Stomach smooth muscle (tissue), 2 donors: ENCODE measurements around the gene P2RX6.
A peak's percentile ranks its signal among the peaks of the same experiment; 100 is the strongest.

Source experiments
- H3K27ac ChIP-seq: one replicate; pipeline ENCODE4 v1.7.0; 2013; ENCODE audit warnings: mild to moderate bottlenecking, low read length, inconsistent platforms
- H3K27me3 ChIP-seq, 2 donors: one replicate each; pipeline ENCODE4 v1.7.0; 2013; ENCODE audit warnings: low read length in 2 of 2; ENCODE audit not compliant: insufficient read depth in 2 of 2, control insufficient read depth in 1 of 2
- H3K36me3 ChIP-seq, 2 donors: one replicate each; pipeline ENCODE4 v1.7.0; 2013; ENCODE audit warnings: low read length in 2 of 2; ENCODE audit not compliant: control insufficient read depth in 2 of 2, insufficient read depth in 2 of 2
- H3K4me1 ChIP-seq: one replicate; pipeline ENCODE4 v1.7.0; 2013; ENCODE audit warnings: low read length; ENCODE audit not compliant: control insufficient read depth, insufficient read depth
- H3K4me3 ChIP-seq, 2 donors: one replicate each; pipeline ENCODE4 v1.7.0; 2013; ENCODE audit warnings: low read length in 2 of 2
- H3K9ac ChIP-seq, 2 donors: one replicate each; pipeline ENCODE4 v1.7.0; 2013; ENCODE audit warnings: low read length in 2 of 2, mild to moderate bottlenecking in 1 of 2
- H3K9me3 ChIP-seq, 2 donors: one replicate each; pipeline ENCODE4 v1.7.0; 2013; ENCODE audit warnings: low read length in 2 of 2; ENCODE audit not compliant: control insufficient read depth in 2 of 2
- donor health status: healthy.
- donor health status: Pancreatic carcinoma.

P2RX6 gene

GRCh38 chr22:20996598-20997535 is 18.1 kb upstream of the P2RX6 start:
- Histone ChIP-seq H3K9ac (no peak overlapping the region), H3K27me3 (no peaks in the 10 kb centered on the region), H3K4me3 (no peak overlapping the region), H3K4me1 (peaks cover 25% of the 10 kb centered on the region), H3K9me3 (no peaks in the 10 kb centered on the region), H3K27ac (no peak overlapping the region), H3K36me3 (peaks cover 13 to 37% of the 10 kb centered on the region in 2 donors)

- peaks cover 25% of the 10 kb centered on the region for H3K4me1 ChIP-seq
- no peak overlapping the region for H3K27ac ChIP-seq
- no peak overlapping the region for H3K4me3 ChIP-seq
- peaks cover 10 to 29% of the 10 kb centered on the region in 2 donors for H3K36me3 ChIP-seq
- no peaks in the 10 kb centered on the region for H3K9me3 ChIP-seq
- no peaks in the 10 kb centered on the region for H3K27me3 ChIP-seq
- H3K9ac ChIP-seq: no peak overlapping the region
These were observed 17.3 kb upstream of the P2RX6 start for GRCh38 chr22:20997536-20998257.

- Histone ChIP-seq H3K27me3 (no peaks in the 10 kb centered on the region), H3K27ac (no peak overlapping the region), H3K4me1 (peaks cover 34% of the 10 kb centered on the region), H3K4me3 (no peak overlapping the region), H3K36me3 (peaks cover 10 to 23% of the 10 kb centered on the region in 2 donors), H3K9me3 (no peaks in the 10 kb centered on the region), H3K9ac (no peak overlapping the region)
These were observed 16.3 kb upstream of the P2RX6 start for GRCh38 chr22:20998411-20999336.

GRCh38 chr22:20999350-21000206 is 15.4 kb upstream of the P2RX6 start:
- peaks cover 10 to 21% of the 10 kb centered on the region in 2 donors for H3K36me3 ChIP-seq
- no peaks in the 10 kb centered on the region for H3K9me3 ChIP-seq
- H3K4me1 ChIP-seq: peaks cover 36% of the 10 kb centered on the region
- peak overlapping the region; percentile 96 for H3K27ac ChIP-seq
- H3K4me3 ChIP-seq: peak overlapping the region in 1 of 2 donors; percentile 90
- no peaks in the 10 kb centered on the region for H3K27me3 ChIP-seq
- peak overlapping the region in 1 of 2 donors; percentile 85 for H3K9ac ChIP-seq

GRCh38 chr22:21000207-21000986 is 14.6 kb upstream of the P2RX6 start:
- Histone ChIP-seq H3K4me3 (peak overlapping the region; percentile 65 to 90), H3K4me1 (peaks cover 36% of the 10 kb centered on the region), H3K36me3 (peaks cover 6 to 16% of the 10 kb centered on the region in 2 donors), H3K9me3 (no peaks in the 10 kb centered on the region), H3K27ac (peak overlapping the region; percentile 96), H3K9ac (peak overlapping the region; percentile 85 to 95), H3K27me3 (no peaks in the 10 kb centered on the region)

- H3K4me3 ChIP-seq: peak overlapping the region; percentile 65 to 90
- H3K27me3 ChIP-seq: no peaks in the 10 kb centered on the region
- H3K27ac ChIP-seq: peak overlapping the region; percentile 96
- peaks cover 36% of the 10 kb centered on the region for H3K4me1 ChIP-seq
- peak overlapping the region; percentile 85 to 95 for H3K9ac ChIP-seq
- H3K9me3 ChIP-seq: no peaks in the 10 kb centered on the region
- peaks cover 6 to 16% of the 10 kb centered on the region in 2 donors for H3K36me3 ChIP-seq
These were observed 13.9 kb upstream of the P2RX6 start for GRCh38 chr22:21000987-21001600.

GRCh38 chr22:21001601-21002325 is 13.2 kb upstream of the P2RX6 start, which contains the start of gene THAP7:
THAP7 (minus strand) TSS chr22:21002118; CDS start chr22:21001911, 207 bp downstream.
- no peaks in the 10 kb centered on the region for H3K9me3 ChIP-seq
- peak within 1 kb of the TSS; percentile 96 for H3K27ac ChIP-seq
- peaks cover 6 to 14% of the 10 kb centered on the region in 2 donors for H3K36me3 ChIP-seq
- peaks cover 36% of the 10 kb centered on the region for H3K4me1 ChIP-seq
- H3K9ac ChIP-seq: peak within 1 kb of the TSS; percentile 85 to 95
- H3K4me3 ChIP-seq: peak within 1 kb of the TSS; percentile 65 to 90
- no peaks in the 10 kb centered on the region for H3K27me3 ChIP-seq

- Histone ChIP-seq H3K27ac (peak overlapping the region; percentile 96), H3K36me3 (peaks cover 0 to 7% of the 10 kb centered on the region in 2 donors), H3K27me3 (no peaks in the 10 kb centered on the region), H3K9me3 (no peaks in the 10 kb centered on the region), H3K4me3 (peak overlapping the region in 1 of 2 donors; percentile 15), H3K9ac (peak overlapping the region; percentile 36 to 85), H3K4me1 (peaks cover 36% of the 10 kb centered on the region)
These were observed 11.2 kb upstream of the P2RX6 start for GRCh38 chr22:21003782-21004181.
